Measurements from ENCODE around the gene SMG7.
"Not testable (repeated sequence)": the region's sequence is repeated elsewhere in the genome, so short reads cannot be mapped to it uniquely, and the experiment has no call there.

Gene SMG7, protein sequence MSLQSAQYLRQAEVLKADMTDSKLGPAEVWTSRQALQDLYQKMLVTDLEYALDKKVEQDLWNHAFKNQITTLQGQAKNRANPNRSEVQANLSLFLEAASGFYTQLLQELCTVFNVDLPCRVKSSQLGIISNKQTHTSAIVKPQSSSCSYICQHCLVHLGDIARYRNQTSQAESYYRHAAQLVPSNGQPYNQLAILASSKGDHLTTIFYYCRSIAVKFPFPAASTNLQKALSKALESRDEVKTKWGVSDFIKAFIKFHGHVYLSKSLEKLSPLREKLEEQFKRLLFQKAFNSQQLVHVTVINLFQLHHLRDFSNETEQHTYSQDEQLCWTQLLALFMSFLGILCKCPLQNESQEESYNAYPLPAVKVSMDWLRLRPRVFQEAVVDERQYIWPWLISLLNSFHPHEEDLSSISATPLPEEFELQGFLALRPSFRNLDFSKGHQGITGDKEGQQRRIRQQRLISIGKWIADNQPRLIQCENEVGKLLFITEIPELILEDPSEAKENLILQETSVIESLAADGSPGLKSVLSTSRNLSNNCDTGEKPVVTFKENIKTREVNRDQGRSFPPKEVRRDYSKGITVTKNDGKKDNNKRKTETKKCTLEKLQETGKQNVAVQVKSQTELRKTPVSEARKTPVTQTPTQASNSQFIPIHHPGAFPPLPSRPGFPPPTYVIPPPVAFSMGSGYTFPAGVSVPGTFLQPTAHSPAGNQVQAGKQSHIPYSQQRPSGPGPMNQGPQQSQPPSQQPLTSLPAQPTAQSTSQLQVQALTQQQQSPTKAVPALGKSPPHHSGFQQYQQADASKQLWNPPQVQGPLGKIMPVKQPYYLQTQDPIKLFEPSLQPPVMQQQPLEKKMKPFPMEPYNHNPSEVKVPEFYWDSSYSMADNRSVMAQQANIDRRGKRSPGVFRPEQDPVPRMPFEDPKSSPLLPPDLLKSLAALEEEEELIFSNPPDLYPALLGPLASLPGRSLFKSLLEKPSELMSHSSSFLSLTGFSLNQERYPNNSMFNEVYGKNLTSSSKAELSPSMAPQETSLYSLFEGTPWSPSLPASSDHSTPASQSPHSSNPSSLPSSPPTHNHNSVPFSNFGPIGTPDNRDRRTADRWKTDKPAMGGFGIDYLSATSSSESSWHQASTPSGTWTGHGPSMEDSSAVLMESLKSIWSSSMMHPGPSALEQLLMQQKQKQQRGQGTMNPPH

DNA sequence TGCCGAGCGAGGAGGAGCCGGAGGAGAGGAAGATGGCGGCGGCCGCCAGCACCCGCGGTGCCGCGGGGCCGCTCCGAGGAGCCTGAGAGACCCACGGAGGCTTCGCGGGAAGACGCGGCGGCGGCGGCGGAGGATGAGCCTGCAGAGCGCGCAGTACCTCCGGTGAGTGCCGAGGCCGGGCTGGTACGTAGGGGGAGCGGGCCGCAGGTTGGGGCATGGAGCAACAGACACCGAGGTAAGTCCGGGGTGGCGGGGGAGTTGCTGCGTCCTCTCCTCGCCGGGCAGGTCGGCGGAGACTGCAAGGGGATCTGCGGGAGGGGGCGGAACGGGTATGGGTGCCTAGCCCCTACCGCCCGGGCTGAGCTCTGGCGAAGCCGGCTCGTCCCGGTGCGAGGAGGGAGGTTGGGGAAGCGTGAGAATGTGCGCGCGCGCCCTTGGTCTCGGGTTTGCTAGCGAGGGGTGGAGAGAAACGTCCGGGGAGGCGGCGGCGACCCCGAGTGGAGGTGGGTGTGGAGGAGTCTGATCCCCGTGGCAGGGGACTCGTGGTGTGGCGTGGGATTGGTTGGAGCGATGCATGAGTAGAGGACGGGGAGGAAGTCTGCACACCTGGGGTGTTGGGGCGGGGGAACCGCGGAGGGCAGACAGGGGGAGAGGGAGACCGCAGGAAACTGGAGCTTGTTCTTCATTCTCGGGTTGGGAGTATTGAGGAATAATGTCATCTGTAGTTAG is at the start of gene SMG7:
Gene SMG7 (plus strand): TSS at position 12 of the 729 bp plus-strand sequence. CDS start 122 bp downstream, at position 134.
- peak; percentile 57 for DNase-seq

DNA sequence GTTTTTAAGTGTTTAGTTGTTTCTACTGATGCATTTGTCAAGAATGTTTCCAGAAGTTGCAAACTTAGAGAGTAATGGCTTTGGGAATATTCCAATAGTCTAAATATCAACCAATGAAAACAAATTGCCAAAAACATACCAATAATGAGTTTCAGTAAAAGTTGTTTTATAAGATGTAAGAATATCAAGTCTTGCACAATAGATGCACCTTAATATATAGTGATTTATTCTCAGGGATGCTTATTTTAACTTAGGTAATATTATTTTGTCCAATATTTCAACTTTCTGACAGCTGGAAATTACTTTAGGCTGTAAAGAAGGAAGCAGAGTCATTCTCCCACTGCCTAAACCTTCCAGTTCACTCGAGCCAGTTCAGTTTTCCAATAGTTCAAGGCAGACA is 48.8 kb upstream of the SMG7 start:
- DNase-seq, result no peak

DNA sequence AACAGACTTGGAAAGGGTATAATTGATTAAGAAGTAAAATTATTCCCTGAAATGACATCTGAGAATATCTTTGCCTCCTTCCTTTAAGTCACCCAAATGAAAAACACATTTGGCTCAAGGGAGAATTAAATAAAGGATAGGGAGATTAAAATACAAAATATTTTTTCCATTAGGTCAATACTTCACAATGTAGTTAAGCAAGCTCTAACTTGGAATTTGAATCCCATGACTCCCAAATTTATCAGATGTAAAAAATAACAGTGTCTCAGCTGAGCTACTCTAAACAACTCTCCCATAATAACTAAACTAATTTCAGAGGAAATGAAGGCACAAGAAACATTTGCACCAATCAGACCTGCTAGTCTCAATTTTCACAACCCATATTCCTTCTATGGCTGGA is 47.6 kb upstream of the SMG7 start:
- no peak for DNase-seq

DNA sequence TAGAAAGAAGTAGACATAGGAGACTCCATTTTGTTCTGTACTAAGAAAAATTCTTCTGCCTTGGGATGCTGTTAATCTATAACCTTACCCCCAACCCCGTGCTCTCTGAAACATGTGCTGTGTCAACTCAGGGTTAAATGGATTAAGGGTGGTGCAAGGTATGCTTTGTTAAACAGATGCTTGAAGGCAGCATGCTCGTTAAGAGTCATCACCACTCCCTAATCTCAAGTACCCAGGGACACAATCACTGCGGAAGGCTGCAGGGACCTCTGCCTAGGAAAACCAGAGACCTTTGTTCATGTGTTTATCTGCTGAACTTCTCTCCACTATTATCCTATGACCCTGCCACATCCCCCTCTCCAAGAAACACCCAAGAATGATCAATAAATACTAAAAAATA is 44.7 kb upstream of the SMG7 start:
- not testable (repeated sequence) for DNase-seq

DNA sequence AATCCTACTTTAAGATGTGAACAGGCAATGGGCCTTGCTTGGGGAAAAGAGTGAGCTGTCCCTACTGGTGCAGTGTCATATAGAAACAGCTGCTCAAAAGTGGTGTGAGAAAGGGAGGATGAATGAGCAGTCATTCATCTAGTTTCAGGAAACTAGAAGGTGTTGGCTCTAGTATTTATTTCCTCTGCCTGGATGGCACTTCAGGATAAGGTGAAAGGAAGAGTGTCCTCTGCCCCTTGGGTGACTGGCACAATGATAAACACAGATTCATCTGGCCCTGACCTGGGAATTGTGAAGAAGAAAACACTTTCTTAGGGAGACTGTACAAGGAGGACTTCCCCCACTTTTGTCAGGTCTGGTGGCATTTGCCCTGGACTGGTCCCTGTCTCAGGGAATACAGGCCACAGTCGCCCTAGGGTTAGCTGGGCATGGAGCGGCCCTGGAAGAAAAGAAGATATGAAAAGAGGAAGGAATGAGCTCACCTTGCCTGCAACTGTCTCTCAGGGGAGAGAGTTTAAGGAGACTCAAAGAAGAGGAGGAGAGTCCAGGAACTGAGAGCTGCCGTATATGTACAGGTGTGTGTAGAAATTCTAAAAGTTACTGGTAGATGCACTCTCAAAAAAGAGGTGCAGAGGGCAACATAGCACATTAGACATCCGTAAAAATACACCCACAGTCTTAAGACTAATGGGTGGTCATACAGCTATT is 40.3 kb upstream of the SMG7 start:
- no peak for DNase-seq

DNA sequence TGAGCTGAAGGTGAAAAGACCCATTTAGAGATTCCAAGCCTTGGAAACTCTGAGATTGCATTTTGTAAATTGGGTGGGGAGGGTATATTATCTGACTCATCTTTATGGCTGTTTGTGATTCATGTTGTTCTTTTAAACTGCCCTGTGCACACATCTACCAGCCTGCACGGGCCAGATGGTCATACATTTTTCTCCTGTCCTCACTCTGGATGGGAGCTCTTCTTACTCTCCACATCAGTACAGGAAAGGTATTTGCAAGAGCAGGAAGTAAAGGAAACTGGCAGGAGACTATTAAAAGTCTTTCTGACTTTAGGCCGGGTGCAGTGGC is 39.8 kb upstream of the SMG7 start:
- no peak for DNase-seq

DNA sequence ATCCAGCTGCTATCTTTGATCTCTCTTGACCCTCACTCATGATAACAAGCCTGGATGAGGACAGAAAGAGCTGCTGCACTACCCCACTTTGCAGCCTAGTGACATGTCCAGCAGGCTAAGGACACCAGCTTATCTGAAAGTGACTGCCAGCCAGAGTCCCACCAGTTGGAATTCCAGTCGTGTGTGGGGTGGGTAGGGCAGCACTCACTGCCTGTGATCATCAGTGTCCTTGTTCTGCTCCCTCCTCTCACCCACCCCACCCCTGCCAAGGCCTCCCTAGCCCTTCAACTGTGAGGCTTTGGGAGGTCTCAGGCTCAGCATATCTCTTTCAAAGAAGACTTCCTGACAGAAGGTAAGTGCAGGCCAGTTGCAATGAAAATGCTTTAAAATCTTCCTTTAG is 38.6 kb upstream of the SMG7 start:
- no peak for DNase-seq

DNA sequence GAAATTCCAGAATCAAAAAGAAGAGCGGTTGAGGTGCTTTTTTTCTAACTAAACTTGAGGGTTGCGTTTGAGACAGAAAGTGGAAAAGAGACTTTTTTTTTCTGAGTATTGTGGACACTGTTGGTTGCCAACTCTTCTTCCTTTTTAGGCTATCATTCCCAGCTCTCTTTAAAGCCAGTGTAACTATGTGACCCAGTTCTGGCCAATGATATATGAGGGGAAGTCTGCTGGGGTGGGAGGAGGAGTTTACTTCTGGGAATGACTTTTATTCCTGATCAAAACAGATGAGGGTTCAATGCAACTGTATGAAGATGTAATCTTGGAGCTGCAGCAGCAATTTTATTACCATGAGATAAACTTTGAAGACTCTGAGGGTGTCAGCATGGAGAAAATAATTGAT is 36.8 kb upstream of the SMG7 start:
- no peak for DNase-seq

DNA sequence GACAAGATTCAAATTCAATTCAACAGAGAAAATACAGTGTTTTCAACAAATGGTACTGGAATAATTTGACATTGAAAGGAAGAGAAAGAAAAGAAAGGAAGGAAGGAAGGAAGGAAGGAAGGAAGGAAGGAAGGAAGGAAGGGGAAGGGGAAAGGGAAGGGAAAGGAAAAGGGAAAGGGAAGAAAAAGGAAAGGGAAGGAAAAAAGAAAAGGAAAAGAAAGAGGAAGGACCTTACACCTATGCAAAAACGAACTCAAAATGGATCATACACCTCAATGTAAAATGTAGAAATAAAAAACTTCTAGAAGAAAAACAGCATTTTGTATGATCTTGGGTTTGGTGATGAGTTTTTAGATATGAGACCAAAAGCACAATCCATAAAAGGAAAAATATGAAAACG is 34.2 kb upstream of the SMG7 start:
- no peak for DNase-seq

DNA sequence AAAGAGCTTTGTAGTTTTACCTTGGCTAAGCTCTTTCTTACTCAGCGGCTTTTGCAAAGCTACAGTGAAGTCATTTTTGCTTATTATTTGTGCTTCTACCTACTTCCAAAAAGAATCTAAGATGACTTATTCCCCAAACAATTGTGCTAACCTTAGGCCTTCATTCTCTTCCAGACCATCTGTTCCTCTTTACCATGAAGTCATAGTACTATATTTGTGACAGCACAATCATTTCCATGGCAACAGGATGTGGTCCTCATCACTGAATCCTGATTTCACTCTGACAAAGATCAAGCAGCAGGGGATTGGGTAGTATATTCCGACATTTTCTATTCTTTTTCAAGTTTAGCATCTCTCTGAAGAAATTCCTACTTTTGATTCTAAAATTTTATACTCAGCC is 29.3 kb upstream of the SMG7 start:
- DNase-seq, result no peak

DNA sequence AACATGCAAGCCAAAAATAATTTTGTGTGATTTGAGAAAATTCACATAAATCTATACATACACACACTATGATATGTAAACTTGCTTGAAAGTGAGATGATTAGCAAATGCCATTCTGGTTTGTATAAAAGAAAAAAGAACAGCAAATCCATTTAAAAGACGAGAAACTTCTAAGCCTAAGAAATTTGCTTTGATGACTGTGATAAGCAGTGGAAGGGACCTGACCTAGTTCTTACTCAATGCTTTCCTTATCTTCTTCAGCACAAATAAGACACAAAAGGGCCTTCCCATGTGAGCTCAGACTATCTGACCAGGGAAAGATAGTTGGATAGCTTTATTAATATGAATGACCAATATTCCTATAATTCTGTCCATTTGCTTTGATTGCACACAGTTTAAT is 28.8 kb upstream of the SMG7 start:
- no peak for DNase-seq

DNA sequence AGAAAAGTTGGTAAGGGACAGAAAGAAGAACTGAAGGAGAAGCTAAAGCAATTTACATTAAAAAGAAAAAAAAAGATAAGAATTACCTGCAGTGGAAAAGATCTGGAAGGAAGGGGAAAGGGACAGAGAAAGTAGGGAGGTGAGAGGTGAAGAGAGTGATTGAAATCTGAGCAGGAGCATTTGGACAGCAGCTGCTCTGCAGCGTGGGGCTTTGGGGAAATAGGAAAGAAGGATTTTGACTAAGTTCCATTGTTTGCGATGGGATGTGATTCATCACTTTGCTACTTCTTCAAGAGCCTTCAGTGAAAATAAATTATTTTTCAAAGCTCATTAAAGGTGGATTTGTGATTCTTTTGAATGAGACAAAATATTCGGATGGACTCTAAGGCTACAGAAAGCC is 28.1 kb upstream of the SMG7 start:
- DNase-seq, result no peak

DNA sequence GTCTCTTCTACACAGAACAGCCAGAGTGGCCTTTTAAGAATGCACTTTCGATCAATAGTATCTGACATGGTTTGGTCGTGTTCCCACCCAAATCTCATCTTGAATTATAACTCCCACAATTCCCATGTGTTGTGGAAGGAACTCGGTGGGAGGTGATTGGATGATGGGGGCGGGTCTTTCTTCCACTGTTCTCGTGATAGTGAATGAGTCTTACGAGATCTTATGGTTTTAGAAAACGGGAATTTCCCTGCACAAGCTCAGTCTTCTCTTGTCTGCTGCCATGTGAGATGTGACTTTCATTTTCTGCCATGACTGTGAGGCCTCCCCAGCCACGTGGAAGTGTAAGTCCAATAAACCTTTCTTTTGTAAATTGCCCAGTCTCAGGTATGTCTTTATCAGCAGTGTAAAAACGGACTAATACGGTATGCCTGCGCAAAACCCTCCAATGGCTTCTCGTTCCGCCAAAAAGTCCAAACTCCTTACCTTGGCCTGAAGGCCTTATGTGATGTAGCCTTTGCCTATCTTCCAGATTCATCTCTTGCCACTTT is 23.0 kb upstream of the SMG7 start:
- no peak for DNase-seq

DNA sequence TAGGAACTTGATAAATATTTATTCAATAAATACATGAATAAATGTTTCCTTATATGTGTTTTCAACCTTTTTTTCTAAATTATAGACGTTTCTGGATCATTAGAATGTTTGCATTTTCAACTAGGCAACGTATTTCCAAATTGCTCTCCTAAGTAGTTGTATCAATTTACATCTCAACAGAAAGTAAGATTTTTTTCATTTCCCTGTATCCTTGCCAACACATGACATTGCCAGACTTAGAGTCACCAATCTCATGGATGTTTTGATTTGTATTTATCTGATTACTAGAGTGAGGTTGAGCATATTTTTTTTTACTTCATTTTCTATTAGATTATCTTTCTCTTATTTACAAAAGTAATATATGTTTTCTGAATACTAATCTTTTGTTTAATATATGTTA is 22.2 kb upstream of the SMG7 start:
- DNase-seq, result no peak

DNA sequence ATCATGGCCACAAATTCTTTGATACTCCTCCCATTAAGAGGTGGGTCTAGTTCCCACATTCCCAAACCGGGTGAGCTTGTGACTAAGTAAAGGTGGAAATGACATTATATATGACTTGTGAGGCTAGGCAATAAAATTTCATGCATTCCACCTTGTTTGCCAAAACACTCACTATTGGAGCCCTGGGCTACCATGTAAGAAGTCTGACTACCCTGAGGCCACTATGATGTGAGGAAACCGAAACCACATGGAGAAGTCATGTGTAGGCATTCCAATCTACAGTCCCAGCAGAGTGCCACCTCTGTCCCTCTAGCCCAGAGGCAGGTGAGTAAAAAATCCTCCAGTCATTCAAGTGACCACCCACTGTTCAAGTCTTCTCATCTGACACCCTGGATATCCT is 17.9 kb upstream of the SMG7 start:
- DNase-seq, result no peak

DNA sequence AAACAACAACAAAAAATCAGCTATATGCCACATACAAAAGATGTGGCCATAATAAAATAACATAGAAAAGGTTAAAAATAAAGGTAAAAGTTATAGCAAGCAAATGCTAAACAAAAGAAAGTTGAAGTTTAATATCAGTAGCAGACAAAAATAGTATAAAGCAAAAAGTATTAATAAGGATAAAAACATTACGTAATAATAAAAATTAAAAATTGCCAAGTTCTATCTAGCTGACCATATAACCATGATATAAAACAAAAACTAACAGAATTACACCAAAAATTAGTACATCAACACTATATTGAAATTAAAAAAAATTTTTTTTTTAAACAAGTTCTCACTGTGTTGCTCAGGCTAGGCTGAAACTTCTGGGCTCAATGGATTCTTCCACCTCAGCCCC is 15.5 kb upstream of the SMG7 start:
- no peak for DNase-seq

DNA sequence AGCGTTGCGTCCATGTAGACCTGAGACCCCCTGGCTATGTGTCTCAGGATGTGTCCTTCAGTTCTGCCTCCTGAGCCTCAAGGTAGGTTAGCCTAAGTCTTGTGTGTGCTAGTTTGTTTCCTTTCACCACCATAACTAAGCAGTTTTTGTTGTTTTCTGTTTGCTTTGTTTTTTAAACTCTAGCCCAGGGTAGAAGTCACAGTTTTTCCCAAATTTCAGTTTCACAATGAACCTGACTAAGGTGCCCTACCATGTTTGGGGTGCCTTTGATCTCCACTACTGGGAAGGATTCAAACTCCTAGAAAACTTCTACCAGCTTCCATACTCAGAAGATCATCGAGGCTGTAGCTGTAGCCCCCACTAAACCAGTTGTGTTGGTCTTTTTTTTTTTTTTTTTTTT is 14.8 kb upstream of the SMG7 start:
- DNase-seq, result no peak

DNA sequence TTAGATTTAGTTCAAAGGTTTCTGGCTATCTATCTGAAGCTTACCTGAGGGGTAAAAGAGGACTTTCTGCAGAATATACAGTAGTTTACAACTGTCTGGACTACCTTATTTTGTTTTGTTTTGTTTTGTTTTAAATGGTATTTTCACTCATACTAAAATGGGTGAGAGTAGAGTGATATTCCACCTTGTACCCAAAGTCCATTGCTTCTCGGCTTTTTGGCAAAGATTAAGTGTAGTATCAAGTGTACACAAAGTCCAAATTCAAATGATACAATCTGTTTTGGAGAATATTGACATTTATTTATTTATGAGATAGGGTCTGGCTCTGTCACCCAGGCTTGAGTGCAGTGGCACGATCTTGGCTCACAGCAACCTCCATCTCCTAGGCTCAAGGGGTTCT is 11.7 kb upstream of the SMG7 start:
- no peak for DNase-seq

DNA sequence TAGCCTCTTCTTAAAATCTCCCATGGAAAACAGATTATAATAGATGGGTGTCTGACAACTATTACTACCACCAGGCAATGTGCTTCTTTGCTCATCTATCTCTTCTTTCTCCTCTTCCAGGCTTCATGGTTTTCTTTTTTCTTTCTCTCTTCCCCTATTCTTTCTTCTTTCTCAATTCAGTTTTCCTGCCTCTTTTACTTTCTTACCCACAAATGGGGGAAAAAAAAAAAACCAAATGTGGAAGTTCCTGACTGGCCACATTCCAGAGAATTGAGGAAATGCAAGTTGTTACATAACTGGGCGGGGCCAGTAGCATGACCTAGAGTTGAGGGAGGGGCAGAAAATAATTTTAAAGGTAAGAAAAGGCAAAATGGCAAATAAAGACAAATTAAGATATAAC is 10.9 kb upstream of the SMG7 start:
- no peak for DNase-seq

DNA sequence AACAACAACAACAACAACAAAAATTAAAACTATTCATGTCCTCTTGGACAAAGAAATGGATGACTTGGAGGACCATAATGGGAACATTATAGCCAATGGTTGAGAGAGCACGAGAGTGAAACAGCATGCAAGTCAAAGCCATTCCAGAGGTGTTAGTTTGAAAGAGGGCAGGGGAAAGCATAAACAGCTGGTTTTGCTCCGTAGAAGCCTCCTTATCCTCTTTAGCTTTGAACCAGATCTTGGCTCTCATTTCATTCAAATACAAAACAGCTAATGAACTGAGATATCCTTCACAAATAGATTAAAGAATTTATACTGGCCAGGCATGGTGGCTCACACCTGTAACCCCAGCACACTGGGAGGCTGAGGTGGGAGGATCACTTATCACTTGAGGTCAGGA is 8.7 kb upstream of the SMG7 start:
- no peak for DNase-seq

DNA sequence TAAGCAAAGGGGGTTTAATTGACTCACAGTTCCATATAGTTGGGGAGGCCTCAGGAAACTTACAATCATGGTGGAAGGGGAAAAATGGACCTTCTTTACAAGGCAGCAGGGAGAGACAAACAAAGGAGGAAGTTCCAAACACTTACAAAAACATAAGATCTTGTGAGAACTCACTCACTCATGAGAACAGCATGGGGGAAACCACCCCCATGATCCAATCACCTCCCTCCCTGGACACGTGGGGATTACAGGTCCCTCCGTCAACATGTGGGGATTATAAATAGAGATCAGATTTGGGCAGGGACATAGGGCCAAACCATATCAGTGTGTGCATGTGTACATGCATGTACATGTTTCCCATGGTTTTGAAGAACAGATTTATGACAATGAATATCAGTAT is 5.5 kb upstream of the SMG7 start:
- DNase-seq, result no peak

DNA sequence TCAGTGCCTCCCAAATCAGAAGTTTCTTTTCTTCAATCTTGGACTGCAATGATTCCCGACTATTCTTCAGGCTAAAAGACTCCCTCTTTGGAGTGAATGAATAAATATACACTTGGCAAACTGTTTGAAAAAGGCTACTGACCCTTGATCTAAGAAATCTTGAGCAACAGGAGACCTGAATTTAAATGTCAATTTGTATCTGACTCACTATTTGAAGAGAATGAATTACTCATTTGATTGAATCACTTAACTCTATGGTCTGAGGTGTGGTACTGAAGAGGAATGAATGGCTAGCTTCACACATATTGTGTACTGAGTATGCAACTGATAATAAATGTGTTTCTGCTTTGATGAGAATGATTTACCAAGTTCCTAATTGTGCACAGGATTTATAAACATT is 4.6 kb upstream of the SMG7 start:
- DNase-seq, result no peak

Measured in CD4-positive, alpha-beta T cell treated with Interleukin-12 subunit alpha and Interleukin-12 subunit beta, for 1 hour (primary cell).